M059J (cell line): Measurements from ENCODE around the gene TBC1D21. TPM values are rescaled to one million over a fixed set of nuclear protein-coding genes. Genes with fewer than 3 reads are reported as not detected.

Source experiments
- DNase-seq: peaks from one replicate; pipeline ENCODE4 v3.0.0-alpha.2; 2012; ENCODE audit warnings: low read depth
- total RNA-seq: library from RNA; depleted of rRNA; stranded (reverse); fragments of >200 nt; shearing (Covaris generic); gene quantifications from 2 replicates; pipeline ENCODE4 v1.2.3, GENCODE V29; 2014

TBC1D21 gene
- total RNA-seq, 1 experiment from 2014 or later: not detected

DNA sequence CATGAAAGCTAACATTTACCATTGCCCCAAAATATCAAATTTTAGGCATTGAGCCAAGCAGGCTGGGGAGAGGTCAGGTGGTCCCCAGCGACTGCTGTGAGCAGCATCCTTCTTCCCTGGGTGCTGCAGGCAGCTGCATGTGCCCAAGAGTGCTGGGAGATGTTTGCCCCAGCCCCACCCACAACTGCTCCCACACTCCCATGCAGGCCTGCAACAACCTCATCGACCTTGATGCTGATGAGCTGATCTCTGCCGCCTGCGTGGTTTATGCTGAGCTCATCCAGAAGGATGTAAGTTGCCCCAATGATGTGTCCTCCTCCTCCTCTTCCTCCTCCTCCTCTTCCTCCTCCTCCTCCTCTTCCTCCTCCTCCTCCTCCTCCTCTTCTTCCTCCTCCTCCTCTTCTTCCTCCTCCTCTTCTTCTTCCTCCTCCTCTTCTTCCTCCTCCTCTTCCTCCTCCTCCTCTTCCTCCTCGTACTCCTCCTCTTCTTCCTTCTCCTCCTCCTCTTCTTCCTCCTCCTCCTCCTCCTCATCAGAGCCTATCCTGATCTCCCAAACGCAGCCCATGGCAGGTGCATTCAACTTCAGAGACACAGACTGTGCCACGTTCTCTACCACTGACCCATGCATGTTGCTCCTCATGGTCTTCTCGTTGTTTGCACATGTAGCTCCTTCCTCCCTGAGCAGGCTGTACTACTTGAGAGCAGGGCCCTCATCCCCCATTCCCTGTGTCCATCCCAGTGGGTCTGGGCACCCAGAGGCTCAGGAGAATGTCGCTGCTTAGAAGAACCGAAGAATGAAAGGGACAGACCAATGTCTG is 15.1 kb downstream of the TBC1D21 start:
- no peak for DNase-seq

DNA sequence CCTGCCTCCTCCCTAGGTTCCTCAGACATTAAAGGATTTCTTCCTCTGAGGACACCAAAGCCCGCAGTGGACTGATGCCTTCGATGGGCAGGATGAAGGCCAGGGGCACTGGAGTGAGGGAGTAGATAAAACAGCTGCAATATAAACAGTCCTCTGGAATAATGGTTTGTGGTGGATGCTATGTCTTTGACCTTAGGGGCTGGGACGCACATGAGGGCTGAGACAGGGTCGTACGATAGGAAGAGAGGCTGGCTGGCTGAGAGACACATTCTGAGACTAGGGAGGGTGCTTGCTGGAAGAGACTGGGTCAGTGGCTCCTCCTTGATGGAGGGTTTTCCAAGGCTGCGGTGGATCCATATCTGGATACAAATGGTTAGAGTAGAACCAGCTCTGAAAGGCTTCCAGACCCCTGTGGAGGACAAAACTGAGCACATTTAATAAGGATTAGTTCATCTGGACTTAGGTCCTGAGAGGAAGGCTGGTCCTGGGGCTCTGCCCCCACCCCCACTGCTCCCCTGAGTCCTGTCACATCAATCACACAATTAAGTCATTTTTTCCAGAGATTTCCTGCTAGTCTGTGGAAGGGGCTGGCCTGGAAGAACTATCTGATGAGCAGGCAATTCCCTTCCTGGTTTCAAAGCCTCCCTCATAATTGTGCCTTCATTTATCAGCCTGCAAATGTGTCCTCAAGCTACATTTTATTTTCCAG is 15.8 kb downstream of the TBC1D21 start:
- DNase-seq: no peak

DNA sequence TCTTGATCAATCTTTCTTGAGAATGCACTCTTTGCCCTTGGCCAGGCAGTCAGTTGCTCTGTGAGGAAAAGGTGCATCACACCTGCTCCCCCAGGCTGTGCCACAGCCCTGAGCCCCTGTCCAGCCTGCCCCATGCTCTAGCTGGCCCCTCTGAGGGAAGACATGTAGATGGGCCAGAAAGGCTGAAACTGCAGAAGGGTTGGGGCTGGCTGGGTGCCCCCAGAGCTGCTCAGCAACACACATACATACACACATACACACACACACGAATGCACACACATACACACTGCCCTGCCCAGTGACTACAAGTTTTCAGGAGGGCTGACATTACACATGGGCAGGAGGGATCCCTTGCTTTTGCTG is 16.4 kb downstream of the TBC1D21 start:
- DNase-seq: no peak

DNA sequence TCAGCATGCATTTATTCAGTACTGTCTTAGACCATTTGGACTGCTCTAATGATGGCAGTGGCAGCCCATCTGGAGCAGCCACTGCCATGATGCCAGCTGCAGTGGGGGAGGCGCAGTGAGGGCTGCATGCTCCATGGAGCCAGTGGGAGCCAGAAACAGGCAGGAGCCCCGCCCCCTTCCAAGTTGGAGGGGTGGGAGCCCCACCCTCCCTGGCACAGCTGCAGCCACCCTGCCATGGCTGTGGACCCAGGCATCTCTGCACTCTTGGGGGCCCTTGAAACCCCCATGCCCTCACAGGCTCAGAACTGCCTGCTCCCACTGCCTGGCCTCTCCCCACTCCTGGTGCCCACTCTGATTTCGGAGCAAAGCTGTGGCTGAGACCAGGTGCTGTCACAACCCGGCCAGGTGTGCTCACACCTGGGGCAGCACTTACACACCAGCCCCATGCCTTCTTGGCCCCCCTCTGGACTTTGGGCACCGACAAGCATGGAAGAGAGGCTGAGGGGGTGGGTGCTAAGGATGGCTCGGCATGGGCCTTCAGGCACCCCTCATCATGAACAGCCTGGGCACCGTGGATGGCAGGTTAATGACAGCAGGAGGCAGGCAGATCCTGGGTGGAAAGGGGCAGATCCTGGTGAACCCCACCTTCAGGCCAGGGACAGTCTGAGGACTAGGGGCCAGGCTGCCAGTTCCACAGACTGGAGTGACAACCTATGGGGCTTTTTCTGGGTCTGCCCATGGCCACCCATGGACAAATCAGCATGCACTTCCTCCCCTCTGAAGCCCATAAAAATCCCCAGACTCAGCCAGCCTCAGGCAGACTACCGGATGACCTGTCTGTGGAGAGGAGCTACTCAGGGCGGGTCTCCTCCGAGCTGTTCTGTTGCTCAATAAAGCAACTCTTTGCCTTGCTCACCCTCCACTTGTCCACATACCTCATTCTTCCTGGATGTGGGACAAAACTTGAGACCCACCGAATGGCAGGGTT is 18.3 kb downstream of the TBC1D21 start:
- DNase-seq: no peak

DNA sequence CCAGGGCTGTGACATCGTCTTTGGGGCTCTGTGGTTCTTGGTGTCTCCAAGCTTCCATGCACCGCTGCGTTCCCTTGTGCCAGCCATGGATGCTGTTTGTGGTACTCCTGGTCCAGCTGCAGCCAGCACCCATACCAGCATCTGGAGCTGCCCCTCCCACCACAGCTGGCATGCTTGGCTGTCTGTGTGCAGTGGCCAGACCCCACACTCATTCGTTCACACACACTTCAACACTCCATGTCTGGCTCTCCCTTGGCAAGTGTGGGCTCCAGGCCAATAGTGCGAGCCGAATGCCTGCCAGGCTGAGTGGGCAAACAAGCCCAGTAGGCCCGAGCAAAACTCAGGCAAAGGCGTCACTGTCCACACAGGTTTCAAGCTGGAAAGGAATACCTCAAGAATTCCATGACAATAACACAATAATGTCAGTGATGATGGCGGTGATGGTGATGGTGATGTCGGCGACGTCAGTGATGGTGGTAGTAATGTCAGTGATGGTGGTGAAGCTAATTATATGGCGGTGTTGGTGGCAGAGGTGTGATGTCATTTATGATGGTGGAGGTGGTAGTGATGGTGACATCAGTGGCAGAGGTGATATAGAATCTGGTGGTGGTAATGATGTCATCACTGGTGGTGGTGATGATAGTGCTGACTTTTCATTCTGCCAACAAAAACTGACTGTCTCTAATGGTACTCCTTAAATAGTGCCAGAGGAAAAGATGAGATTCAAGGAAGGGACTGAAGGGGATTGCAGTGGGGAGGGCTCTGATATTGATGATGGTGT is 19.3 kb downstream of the TBC1D21 start:
- no peak for DNase-seq

DNA sequence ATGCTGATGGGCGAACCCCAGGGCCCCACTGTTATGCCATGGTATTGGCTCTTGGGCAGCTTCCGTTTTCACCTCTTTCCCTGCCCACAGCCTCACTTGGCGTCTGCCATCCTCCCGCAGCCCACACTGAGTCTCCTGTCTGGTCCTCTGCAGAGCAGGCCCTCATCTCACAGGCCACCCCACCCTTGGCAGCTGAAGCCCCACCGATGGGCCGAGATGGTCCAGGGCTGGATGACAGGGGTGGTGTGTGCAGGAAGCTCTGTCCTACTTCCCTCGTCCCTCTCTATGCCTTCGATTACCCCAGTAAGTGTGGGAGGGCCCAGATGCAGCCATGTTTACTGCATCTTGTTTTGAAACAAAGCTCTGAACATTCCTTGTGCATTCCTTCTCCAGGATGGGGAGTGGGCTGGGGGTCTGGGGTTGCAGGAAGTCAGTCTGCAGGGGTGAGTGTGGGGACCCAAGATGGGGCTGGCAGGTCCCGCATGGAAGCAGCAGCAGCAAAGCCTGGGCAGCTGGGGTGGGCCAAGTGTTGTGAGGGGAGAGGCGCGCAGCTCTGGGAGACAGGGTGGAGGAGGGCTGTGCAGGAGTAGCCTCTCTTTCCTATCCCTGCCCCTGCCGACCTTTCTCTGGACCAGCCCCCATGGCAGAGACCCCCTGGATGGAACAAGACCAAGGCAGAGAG is 20.9 kb downstream of the TBC1D21 start:
- DNase-seq: no peak

DNA sequence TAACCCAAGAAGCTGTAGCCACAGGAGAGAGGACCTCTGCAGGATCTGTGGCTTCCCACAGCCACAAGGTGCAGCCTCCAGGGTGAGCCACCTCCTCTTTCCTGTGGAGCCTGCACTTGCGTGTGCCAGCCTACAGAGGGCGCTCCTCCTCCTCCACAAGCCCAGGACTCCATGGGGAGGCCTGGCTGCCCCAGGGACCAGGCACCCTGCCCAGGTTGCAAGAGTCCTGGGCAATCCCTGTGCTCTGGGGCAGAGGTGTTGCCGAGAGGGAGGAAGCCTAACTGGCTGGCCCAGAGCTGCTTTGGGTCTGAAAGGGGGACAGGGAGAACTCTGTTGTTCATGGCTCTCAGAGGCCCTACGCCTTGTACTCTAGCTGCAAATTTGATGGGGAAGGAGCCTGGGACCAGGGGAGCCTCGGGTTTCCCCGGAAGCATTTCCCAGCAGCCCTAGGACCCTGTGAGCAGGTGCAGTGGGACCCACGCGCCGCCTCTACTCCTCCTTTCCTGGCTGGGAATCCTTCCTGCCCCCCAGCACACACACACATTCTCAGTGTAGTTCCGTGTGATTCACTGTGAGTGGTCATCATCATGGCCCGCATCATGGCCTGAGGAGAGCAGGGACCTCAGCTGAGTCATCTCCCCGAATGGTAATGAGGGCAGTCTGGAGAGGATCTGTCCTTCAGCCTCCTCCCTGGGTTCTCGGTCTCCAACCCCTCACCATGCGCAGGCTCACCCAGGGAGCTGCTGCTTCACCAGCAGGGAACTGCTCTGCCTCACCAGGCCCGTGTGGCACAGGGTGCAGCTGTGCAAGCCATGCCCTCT is 24.3 kb downstream of the TBC1D21 start:
- DNase-seq: peak; percentile 96

DNA sequence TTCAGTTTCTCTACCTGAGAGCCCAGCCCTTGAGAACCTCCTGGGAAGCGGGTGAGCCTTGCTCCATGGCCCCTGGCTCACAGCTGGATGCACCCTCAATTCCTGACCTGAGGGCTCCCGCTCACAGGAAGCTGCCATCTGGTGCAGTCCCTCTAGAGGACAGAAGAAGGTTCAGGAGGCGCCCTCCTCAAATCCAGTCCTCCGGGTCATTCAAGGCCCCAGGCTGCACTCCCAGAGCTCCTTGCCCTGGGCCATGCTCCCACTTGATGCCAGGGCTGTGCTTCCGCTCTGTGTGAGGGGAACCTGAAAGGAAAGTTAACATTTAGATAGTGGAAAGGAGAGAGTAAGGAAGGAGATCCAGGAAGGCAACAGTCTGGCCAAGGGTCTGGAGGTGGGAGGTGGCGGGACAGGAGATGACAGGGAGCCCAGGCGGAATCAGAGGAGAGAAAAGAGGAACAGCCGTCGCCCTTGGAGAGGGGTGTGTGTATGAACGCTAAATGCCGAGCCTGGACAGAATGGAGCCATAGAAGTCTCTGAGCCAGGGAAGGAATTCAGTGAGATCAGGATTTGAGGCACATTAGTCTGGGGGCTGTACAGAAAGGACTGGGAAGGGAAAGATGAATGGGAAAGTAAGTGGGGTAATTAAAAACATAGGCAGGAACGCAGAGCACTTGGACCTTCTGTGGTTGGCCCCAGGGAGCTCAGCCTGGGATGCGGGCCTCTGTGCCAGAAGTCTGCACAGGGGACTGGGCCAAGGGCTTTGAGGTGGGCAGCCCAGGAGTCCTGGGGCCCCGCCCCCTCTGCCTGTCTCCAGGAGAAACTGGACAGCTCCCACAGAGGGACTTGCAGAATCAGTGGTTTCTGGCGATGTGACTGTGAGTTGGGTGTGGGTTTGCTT is 26.1 kb downstream of the TBC1D21 start:
- DNase-seq: peak; percentile 41

DNA sequence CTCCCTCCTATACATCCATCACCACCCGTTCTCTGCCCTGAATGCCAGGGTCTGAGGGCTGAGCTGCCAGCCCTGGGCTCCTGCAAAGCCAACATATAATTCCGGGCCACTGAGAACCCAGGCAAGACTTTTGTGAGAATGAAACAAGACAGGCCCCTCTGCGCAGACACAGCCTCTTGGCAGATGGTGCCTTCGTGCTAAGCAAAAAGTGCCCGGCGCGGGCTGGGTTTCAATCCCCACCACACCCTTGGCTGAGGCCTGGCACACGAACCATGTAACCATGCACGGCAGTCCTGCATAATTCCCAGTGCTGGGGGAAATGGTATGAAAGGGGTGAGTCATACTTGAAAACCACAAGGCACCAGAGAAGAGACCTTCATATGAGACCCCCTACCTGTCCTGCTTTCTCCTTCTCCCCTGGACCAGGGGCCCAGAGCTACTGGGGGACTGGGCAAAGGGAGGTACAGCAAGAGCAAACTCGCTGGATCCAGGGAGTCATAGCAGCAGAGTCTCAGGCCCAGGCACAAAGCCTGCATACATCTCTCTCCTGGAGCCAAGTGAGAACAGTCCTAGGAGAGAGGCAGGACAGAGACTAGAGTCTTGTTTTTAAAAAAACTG is 26.8 kb downstream of the TBC1D21 start:
- DNase-seq: peak; percentile 80

DNA sequence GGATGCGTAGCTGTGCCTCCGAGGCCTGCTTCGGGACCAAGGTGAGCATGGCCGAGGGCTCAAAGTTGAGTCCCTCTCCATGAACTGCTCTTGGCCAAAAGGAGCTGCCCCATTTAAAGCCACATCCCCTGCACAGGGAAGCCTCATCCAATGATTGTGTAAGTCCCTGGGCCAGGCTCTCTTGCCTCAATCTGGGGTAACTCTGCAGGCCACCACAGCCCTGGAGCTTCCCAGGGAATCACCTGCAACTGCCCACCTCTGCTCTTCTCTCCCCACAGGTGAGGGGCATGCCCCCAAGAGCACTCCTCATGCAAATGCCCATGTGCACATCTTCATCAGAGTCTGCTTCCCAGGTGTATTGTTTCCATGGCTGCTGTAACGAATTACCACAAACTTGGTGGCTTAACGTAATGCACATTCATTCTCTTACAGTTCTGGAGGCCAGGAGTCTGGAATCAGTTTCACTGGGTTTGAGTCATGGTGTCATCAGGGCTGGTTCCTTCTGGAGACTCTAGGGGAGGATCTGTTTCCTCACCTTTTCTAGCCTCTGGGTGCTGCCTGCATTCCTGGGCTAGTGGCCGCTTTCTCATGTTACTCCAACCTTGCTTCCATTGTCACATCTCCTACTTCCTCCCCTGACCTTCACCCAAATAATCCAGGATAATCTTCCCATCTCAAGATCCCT is 27.9 kb downstream of the TBC1D21 start:
- no peak for DNase-seq

DNA sequence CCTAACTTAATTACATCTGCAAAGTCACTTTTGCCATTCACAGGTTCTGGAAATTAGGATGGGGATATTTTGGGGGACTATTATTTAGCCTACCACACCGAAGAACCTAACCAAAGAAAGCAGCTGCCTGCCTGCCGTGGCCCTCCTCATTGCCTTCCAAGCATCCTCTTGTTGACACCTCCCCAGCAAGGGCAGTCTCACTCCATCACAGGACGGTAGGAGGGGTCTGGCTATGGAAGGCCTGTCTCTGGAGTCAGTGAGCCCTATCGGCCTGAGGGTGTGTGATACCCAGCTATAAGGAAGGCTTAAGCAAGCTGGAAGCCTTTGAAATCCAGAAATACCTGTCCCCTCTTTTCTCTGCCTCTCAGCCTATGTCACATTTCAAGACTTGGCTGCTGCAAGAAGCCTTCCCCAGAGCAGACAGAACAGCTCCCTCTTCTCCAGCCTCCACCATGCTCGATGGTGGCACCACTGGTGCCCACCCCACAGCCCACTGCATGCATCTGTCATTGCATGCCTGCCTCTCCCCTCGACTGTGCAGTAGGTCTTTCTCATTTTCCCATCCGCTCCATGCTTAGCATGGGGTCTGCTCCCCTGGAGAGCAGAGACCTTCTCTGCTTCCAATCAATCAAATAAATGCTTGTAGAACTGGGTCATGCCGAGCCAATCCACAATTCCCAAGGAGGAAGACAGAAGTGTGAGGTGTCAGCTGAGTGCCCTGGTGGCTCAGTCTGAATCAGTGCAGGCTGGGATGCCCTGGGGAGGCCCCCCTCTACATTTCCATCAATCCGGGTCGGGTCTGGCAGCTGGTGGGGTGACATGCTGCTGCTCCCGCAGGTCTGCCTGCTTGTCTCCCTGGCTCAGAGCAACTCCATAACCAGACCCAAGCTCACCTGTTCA is 29.0 kb downstream of the TBC1D21 start:
- no peak for DNase-seq

DNA sequence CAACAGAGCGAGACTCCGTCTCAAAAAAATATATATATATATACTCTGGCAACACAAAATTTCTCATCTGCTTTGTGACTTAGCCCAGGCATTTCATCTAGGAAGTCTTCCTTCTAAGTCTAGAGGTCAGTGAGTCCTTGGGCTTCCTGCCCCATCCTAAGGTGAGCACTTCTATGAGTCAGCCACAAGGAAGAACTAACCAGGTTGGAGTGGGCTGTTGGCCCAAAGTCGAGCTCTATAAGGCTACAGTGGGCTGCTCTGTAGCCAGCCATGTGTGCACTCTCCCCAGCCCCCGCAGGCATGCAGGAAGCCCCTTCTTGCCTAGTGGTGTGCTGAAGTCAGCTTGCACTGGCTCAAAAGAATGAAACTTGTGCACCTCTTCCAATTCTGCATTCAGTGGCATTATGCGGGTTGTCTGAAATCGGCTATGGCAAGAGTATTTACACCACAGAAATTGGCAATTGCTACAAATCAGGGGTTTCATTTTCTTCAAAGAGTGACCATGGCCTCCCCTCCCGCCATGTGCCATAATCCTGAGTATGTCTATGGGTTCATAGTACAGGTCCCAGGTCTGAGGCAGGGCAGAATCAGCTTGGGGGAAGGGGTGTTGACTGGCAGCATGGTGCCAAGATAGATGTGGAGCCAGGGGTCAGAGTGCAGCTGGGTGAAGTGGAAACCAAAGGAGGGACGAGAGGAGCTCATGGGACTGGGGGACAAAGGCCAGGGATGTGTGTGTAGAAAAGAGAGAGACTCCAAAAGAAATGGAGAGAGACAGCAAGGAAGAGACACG is 30.9 kb downstream of the TBC1D21 start:
- DNase-seq: no peak

DNA sequence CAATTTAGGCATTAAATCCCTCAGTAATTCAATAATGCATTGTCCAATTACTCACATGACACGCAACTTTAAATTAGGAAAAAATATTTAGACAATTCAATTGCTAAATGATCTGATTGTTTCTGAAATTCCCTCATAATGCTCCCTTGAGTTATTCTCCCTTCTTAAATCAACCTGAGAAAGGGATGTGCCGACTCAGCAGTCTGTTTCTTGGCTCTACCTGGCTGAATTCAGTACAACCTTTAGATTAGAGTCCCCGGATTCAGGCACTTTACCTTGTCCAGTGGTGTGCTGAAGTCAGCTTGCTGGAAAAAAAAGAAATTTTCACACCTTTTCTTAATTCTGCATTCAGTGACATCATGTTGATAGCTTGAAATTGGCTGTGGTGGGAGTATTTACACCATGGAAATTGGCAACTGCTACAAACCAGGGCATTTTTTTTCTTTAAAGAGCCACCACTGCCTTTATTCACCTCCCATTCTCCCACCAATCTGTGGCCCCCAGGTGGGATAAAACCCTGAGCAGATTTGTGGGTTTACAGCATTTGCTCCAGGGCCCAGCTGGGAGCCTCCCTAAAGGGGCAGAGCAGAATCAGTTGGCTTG is 32.0 kb downstream of the TBC1D21 start:
- no peak for DNase-seq

DNA sequence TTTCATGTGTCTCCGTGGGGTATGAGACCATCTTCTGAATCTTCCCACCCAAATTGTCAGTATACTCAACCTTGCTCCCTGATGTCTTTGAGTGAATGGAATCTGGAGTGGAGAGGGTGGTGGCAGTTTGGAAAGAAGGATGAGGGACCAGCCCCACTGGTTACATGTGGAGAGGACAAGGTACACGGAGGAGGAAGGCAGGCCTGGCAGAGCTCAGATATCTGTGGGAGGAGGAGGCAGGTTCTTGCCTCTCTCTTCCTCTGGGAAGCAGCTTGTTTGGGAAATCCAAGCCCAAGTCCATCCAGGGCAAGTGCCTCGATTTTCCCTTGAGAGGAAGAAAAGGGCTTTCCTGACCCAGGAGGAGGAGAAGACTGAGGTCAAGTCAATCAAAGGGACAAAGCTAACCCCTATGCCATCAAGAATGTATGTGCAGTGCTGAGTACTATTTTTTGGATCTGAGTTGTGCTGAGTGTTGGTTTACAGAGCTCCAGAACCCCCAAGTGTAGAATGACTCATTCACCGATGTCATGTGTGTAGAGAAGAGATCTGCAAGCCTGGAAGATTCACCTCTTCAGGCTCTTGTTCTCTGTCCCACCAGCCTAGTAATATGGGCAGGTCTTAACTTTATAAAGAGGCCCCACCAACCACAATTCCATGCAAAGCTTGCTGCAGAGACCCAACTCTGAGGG is 33.1 kb downstream of the TBC1D21 start:
- peak; percentile 34 for DNase-seq

DNA sequence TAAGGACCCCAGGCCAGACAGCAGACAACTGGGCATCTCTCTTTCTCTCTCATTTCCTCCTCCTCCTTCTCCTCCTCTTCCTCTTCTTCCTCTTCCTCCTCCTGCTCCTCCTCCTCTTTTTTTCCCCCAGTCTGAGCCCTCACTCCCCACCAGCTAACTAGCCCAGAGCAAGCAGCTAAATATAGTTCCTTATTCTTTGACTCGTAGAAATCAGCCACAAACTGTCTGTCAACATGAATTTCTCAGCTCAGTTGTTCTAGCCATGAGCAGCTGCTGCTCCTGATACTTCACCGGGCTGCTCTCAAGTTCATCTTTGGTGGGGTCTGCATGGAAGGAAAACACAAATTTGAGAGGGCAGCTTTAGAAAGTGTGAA is 33.7 kb downstream of the TBC1D21 start:
- DNase-seq: no peak
